Naive B cell (primary cell): ENCODE results near the gene AGBL4. TPM values are rescaled to one million over a fixed set of nuclear protein-coding genes. Genes with fewer than 3 reads are reported as not detected.
"Not testable (repeated sequence)": the region's sequence is repeated elsewhere in the genome, so short reads cannot be mapped to it uniquely, and the experiment has no call there.

Experiments used
- ATAC-seq, 2 donors: fragments of 150-1000 bp; cut with Tn5 transposase; 2 replicates each; pipeline ENCODE4 v1.10.0; 2021; ENCODE audit warnings: low read depth in 2 of 2, mild to moderate bottlenecking in 2 of 2, moderate library complexity in 2 of 2
- DNase-seq: peaks from one replicate; pipeline ENCODE4 v3.0.0; 2022
- H3K27ac Mint-ChIP-seq, 6 donors: one replicate each; pipeline ENCODE4 v1.8.0; 2020 to 2022; ENCODE audit warnings: mild to moderate bottlenecking in 6 of 6, mixed read lengths in 6 of 6, moderate library complexity in 5 of 6, inconsistent platforms in 2 of 6
- H3K27me3 Mint-ChIP-seq, 3 donors: one replicate each; pipeline ENCODE4 v1.8.0; 2021 to 2022; ENCODE audit warnings: mixed read lengths in 3 of 3, mild to moderate bottlenecking in 1 of 3
- H3K36me3 Mint-ChIP-seq, 2 donors: one replicate each; pipeline ENCODE4 v1.8.0; 2020 to 2022; ENCODE audit warnings: mixed read lengths in 2 of 2, inconsistent platforms in 1 of 2, mild to moderate bottlenecking in 1 of 2
- H3K4me1 Mint-ChIP-seq, 3 donors: one replicate each; pipeline ENCODE4 v1.8.0; 2020 to 2022; ENCODE audit warnings: mixed read lengths in 3 of 3, inconsistent platforms in 1 of 3, mild to moderate bottlenecking in 1 of 3, moderate library complexity in 1 of 3
- H3K4me3 Mint-ChIP-seq, 8 donors: one replicate each; pipeline ENCODE4 v1.8.0; 2020 to 2022; ENCODE audit warnings: mild to moderate bottlenecking in 8 of 8, mixed read lengths in 8 of 8, moderate library complexity in 8 of 8, inconsistent platforms in 2 of 8
- H3K9me3 Mint-ChIP-seq, 7 donors: one replicate each; pipeline ENCODE4 v1.8.0; 2020 to 2022; ENCODE audit warnings: mixed read lengths in 7 of 7, mild to moderate bottlenecking in 5 of 7, inconsistent platforms in 2 of 7, moderate library complexity in 1 of 7
- polyA plus RNA-seq, 6 donors: library from polyadenylated mRNA; unstranded; fragments of 300-500 nt; fragmentation: Illumina TruSeq; gene quantifications; one replicate each; pipeline ENCODE4 v1.2.3, GENCODE V29; 2021; ENCODE audit warnings: low read depth in 6 of 6

The AGBL4 gene
- polyA plus RNA-seq, 6 donors from 2014 or later, result 0.18 to 0.32 (median 0.20) TPM; not detected in 3

DNA sequence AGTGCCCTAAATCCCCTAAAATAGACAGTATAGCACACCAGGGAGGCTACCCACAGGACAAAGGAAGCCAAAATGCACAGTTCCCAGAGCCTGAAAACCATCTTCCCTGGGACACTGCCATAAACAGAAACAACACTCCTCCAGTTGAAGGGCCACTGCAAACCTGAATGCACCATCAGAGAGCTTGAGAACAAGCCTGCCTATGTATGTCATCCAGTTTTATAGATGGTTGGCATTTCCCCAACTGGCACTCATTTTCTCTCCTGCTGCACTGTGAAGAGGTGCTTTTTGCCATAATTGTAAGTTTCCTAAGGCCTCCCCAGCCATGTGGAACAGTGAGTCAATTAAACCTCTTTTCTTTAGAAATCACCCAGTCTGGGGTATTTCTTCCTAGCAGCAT lies 169.0 kb downstream of the AGBL4 start:
- H3K36me3 Mint-ChIP-seq, result no peaks in the 10 kb centered on the region
- no peak for DNase-seq
- no peak overlapping the region for H3K4me3 Mint-ChIP-seq
- no peaks in the 10 kb centered on the region for H3K4me1 Mint-ChIP-seq
- H3K9me3 Mint-ChIP-seq, result peaks cover 0 to 4% (median 0%) of the 10 kb centered on the region in 7 donors
- H3K27ac Mint-ChIP-seq, result no peak overlapping the region
- no peaks in the 10 kb centered on the region for H3K27me3 Mint-ChIP-seq
- ATAC-seq, result no peak

DNA sequence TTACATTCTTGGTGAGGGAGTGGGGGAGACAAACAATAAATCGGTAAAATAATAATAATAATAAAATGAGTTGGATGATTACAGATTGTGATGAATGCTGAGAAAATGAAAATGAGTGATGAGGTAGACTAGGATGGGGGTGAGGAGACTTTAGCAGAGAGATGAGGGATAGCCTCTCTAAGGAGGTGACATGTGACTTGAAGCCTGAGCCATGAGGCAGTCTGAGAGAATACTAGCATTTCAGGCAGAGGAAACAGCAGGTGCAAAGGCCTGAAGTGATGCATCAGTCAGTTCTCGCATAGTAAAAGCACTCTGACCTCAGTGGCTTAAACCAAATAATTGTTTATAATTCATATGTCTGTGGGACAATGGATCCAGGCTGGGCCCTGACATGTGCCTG lies 181.2 kb downstream of the AGBL4 start:
- Mint-ChIP-seq H3K4me3 (no peak overlapping the region), H3K27ac (no peak overlapping the region), H3K9me3 (peaks cover 22 to 64% (median 32%) of the 10 kb centered on the region in 7 donors), H3K27me3 (peaks cover 0 to 4% (median 0%) of the 10 kb centered on the region in 3 donors), H3K4me1 (no peaks in the 10 kb centered on the region), H3K36me3 (peaks cover 0 to 30% of the 10 kb centered on the region in 2 donors)
- no peak for ATAC-seq
- no peak for DNase-seq

DNA sequence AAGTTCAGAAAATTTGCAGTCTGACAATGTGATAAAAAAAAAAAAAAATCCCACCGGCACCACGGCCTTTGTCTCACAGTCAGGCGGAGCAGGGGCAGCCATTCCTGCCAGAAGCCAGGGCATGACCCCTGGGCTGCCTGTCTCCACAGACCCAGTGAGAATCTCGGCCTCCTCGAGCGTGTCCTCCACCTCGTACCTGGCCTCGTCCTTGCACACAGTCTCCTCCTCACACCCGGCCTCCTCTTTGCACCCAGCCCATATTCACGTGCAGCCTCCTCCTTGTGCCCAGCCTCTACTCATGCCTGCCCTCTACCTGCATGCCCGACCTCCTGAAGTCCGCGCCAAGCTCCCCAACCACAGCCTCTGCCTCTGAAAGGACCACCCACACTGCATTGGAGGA lies 182.0 kb downstream of the AGBL4 start:
- H3K27ac Mint-ChIP-seq, result no peak overlapping the region
- peaks cover 0 to 30% of the 10 kb centered on the region in 2 donors for H3K36me3 Mint-ChIP-seq
- no peaks in the 10 kb centered on the region for H3K4me1 Mint-ChIP-seq
- ATAC-seq, result no peak
- H3K9me3 Mint-ChIP-seq, result peaks cover 22 to 57% (median 32%) of the 10 kb centered on the region in 7 donors
- no peak for DNase-seq
- peaks cover 0 to 4% (median 0%) of the 10 kb centered on the region in 3 donors for H3K27me3 Mint-ChIP-seq
- H3K4me3 Mint-ChIP-seq, result no peak overlapping the region

DNA sequence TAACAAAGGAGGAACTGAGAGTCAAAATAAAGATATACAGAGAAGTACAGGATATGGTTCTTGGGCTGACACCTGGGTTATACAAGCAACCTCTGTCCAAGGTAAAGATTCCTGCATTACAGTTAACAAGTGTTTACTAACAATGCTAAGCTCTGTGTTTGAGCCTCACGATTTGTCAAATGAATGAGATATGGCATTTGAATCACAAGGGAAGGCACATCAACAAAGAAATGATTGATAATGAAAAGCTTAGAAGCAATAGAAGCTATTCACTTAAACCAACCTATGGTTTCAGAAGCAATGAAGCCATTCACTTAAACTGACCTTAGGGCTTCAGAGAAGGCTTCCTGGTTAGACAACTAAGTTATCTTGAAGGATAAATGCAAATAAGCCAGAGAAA lies 199.5 kb downstream of the AGBL4 start:
- Mint-ChIP-seq H3K27me3 (peaks cover 0 to 4% (median 0%) of the 10 kb centered on the region in 3 donors), H3K4me1 (no peaks in the 10 kb centered on the region), H3K9me3 (peaks cover 2 to 9% (median 4%) of the 10 kb centered on the region in 7 donors), H3K36me3 (no peaks in the 10 kb centered on the region), H3K27ac (no peak overlapping the region), H3K4me3 (no peak overlapping the region)
- ATAC-seq (no peak), DNase-seq (no peak)

DNA sequence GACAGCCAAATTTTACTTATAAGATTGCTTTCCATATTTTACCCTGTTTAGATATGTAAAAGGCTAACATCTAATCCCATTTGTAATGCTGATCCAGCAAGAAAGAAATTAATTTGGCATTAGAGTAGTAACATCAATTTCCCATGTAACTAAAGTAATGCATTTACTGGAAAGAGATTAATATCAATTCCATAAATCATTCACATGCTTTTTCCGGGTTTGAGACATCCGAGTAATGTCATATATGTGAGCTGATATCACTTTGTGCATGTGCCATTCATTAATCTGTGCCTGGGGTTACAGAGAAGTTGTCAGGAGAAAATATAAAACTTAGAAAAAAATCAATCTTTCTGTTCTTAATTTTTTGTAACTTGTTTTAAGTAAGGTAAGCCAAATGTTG lies 206.1 kb downstream of the AGBL4 start:
- no peak for ATAC-seq
- Mint-ChIP-seq H3K27ac (no peak overlapping the region), H3K27me3 (no peaks in the 10 kb centered on the region), H3K4me1 (no peaks in the 10 kb centered on the region), H3K4me3 (no peak overlapping the region), H3K9me3 (peaks cover 0 to 5% (median 0%) of the 10 kb centered on the region in 7 donors), H3K36me3 (no peaks in the 10 kb centered on the region)
- no peak for DNase-seq

DNA sequence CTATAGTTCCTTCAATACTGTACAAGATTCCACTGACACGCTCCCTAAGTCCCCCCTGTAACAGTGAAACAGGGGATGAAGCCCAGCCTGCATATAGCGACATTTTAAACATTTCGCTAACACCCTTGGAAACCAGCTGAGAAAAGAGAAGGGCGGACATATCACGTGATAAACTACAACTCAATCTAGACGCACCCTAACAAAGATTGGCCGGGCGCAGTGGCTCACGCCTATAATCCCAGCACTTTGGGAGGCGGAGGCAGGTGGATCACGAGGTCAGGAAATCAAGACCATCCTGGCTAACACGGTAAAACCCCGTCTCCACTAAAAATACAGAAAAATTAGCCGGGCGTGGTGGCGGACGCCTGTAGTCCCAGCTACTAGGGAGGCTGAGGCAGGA lies 236.7 kb downstream of the AGBL4 start:
- ATAC-seq, H3K27me3 Mint-ChIP-seq, H3K4me3 Mint-ChIP-seq, H3K4me1 Mint-ChIP-seq, H3K9me3 Mint-ChIP-seq, H3K27ac Mint-ChIP-seq, H3K36me3 Mint-ChIP-seq, DNase-seq: not testable (repeated sequence)

DNA sequence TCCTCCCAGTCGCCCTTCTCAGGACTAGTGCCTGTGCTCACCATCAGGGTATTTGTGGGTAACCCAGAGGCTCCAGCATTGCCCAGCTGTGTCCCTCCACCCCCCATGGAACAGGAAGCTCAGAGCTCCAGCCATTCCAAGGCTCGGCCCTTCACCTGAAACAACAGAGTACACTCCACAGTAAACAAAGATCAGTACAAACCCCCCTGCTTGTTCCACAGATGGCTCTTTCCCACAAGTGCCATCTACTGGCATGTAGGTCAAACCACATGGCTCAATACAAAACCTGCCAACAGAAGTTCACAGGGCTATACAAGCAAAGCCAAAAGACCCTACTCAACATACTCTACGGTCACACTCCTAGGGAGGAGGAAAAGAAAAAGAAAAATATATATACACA lies 258.7 kb downstream of the AGBL4 start:
- Mint-ChIP-seq H3K27ac (no peak overlapping the region), H3K4me1 (no peaks in the 10 kb centered on the region), H3K9me3 (peaks cover 4 to 20% (median 15%) of the 10 kb centered on the region in 7 donors), H3K4me3 (no peak overlapping the region), H3K36me3 (peaks cover 0 to 4% of the 10 kb centered on the region in 2 donors), H3K27me3 (peaks cover 0 to 4% (median 0%) of the 10 kb centered on the region in 3 donors)
- DNase-seq (no peak), ATAC-seq (no peak)

DNA sequence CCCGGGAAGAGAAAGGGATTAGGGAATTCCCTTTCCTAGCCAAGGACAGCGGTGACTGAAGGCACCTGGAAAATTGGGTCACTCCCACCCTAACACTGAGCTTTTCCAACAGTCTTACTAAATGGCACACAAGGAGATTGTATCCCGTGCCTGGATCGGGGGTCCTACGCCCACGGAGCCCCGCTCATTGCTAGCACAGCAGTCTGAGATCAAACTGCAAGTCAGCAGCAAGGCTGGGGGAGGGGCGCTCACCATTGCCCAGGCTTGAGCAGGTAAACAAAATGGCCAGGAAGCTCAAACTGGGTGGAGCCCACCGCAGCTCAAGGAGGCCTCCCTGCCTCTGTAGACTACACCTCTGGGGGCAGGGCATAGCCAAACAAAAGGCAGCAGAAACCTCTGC lies 285.6 kb downstream of the AGBL4 start:
- H3K36me3 Mint-ChIP-seq, H3K27ac Mint-ChIP-seq, ATAC-seq, H3K4me3 Mint-ChIP-seq, DNase-seq, H3K4me1 Mint-ChIP-seq, H3K27me3 Mint-ChIP-seq: not testable (repeated sequence)
- H3K9me3 Mint-ChIP-seq, result peaks cover 9 to 36% (median 19%) of the 10 kb centered on the region in 7 donors

DNA sequence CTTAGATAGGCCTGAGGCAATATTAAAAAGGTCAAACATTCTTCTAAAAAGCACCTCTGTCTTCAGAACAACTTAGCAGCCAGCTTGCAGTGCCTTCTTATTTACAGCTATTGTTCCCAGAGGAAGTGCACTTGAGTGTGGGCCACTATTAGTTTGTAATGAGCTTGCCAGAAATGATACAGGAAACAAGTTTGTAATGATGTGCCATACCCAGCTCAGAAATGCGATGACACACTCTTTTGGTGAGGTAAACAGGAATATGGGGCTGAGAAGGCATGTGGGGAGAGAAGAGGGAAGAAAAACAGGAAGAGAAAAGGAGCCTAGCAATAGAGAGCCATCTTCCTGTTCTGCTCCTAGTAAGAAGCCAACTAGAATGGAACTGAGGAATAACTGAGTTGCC lies 295.4 kb downstream of the AGBL4 start:
- Mint-ChIP-seq H3K9me3 (peaks cover 0 to 14% (median 3%) of the 10 kb centered on the region in 7 donors), H3K27me3 (peaks cover 0 to 4% (median 0%) of the 10 kb centered on the region in 3 donors), H3K4me3 (no peak overlapping the region), H3K4me1 (no peaks in the 10 kb centered on the region), H3K36me3 (no peaks in the 10 kb centered on the region), H3K27ac (no peak overlapping the region)
- DNase-seq (no peak), ATAC-seq (no peak)

DNA sequence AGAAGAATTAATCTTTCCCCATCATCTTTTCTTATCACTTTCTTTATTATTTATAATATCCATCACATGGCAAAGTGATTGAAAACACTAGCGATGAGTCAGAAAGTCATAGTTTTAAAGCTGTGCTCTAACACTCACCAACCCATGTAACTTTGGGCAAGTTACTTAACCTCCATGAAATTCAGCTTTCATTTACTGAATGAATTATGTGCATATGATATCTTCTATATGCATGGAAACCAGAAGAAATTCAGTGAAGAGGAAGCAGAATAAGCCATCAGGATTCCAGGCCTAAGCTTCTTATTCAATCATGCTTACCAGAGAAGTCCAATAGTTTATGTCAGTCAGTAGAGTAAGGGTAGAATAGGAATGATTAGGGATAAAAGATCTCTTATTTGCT lies 300.1 kb downstream of the AGBL4 start:
- no peak overlapping the region for H3K27ac Mint-ChIP-seq
- peaks cover 0 to 9% (median 6%) of the 10 kb centered on the region in 7 donors for H3K9me3 Mint-ChIP-seq
- H3K27me3 Mint-ChIP-seq, result no peaks in the 10 kb centered on the region
- ATAC-seq (no peak), DNase-seq (no peak)
- H3K36me3 Mint-ChIP-seq, result no peaks in the 10 kb centered on the region
- no peaks in the 10 kb centered on the region for H3K4me1 Mint-ChIP-seq
- no peak overlapping the region for H3K4me3 Mint-ChIP-seq

DNA sequence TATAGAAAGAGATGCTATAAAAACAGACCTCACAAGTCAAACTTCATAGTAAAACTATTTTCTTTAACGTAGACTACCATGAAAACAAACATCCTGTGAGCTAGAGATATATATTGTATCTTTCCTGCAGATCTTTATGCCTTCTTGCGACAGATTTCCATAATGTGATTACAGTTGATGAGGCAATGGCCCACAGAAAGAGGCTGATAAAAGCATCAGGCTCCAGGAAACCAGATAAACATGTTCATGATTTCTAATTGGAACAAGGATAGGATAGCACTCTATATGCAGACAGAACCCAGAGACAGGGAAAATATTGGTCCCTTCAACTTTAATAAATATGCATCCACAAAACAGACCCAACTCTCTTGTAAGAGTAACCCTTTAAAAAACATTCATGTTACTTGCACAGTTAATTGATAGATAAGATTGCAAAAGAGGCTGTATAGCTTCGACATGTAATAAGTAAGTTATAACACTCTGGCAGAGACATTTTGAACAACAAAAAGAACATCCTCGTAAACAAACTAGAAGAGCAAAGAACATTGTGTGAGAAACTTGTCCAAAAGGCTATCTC lies 329.4 kb downstream of the AGBL4 start:
- no peak overlapping the region for H3K4me3 Mint-ChIP-seq
- H3K36me3 Mint-ChIP-seq, result no peaks in the 10 kb centered on the region
- H3K27me3 Mint-ChIP-seq, result no peaks in the 10 kb centered on the region
- H3K27ac Mint-ChIP-seq, result no peak overlapping the region
- no peak for ATAC-seq
- DNase-seq, result no peak
- peaks cover 0 to 9% (median 1%) of the 10 kb centered on the region in 7 donors for H3K9me3 Mint-ChIP-seq
- H3K4me1 Mint-ChIP-seq, result no peaks in the 10 kb centered on the region

DNA sequence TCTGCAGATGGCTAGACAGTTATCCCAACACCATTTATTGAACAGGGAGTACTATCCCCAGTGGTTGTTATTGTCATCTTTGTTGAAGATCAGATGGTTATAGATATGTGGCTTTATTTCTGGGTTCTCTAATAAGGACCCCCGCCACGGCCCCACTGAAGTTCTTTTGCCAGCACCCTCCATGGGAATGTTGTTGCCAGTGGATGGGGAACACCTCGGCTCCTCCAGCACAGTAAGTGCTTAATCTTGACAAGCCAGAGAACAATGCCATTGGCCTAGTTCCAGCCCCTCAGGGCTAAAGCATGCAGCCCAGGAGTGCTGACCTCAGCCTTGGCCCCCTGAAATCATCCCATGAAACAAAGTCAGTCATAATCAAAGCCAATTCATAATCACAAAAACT lies 337.6 kb downstream of the AGBL4 start:
- peaks cover 0 to 1% of the 10 kb centered on the region in 2 donors for H3K36me3 Mint-ChIP-seq
- no peak for DNase-seq
- ATAC-seq, result no peak

DNA sequence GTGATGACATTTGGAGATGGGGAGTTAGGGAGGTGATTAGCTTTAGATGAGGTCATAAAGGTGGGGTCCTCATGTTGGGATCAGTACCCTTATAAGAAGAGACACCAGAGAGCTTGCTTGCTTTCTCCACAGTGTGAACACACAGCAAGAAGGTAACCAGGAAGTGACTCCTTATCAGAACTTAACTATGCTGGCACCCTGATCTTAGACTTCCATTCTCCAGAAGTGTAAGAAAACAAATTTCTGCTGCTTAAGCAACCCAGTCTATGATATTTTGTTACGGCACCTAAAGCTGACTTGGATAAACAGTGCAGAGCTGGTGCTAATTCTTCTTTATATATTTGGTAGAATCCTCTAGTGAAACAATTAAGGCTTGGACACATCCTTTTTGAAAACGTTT lies 346.0 kb downstream of the AGBL4 start:
- Mint-ChIP-seq H3K4me3 (no peak overlapping the region), H3K36me3 (peaks cover 0 to 10% of the 10 kb centered on the region in 2 donors), H3K27ac (no peak overlapping the region), H3K4me1 (no peaks in the 10 kb centered on the region), H3K9me3 (peaks cover 7 to 25% (median 9%) of the 10 kb centered on the region in 7 donors), H3K27me3 (peaks cover 0 to 10% (median 0%) of the 10 kb centered on the region in 3 donors)
- ATAC-seq, result no peak
- DNase-seq, result no peak

More for the DNA sequence above, 337.6 kb downstream of the AGBL4 start:
- Mint-ChIP-seq H3K4me1 (no peaks in the 10 kb centered on the region), H3K27ac (no peak overlapping the region), H3K9me3 (peaks cover 0 to 31% (median 12%) of the 10 kb centered on the region in 7 donors), H3K27me3 (no peaks in the 10 kb centered on the region), H3K4me3 (no peak overlapping the region)

DNA sequence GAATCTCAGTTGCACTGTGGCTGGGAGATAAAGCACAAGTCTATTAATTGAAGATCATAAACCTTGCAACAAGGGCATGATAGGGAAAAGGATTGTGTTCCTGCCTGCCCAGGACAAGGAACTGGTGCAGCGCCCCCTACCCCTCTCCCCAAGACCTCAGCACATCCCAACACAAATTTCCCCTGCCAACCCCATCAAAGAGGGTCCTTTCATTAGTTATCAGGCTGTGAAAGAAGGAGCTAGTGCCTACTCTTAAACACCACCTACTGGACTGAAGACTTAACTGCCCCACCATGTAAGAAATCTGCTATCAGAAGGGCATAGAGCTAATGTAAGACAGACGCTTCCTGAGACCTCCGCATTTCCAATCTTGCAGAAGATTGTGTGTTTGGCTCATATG lies 372.6 kb downstream of the AGBL4 start:
- Mint-ChIP-seq H3K4me3 (no peak overlapping the region), H3K9me3 (peaks cover 0 to 14% (median 9%) of the 10 kb centered on the region in 7 donors), H3K36me3 (no peaks in the 10 kb centered on the region), H3K27me3 (no peaks in the 10 kb centered on the region), H3K27ac (no peak overlapping the region), H3K4me1 (no peaks in the 10 kb centered on the region)
- ATAC-seq (no peak), DNase-seq (no peak)

DNA sequence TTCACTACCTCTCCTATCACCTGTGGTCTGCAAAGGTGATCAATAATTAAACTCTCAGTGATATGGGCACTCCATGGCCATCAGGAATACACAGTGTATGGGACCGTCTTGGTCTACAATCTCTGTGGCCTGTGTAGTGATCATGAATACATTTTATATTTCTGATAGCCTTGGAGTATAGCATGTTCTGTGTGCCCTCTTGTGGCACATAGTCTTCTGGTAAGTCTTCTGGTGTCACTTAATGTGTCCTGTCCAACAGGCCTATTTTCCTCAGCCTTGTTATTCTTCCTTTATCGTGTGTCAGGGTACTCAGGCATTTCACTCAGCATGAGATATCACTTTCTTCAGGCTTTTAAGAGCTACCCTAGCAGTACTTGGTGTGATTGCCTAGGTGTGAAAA lies 393.6 kb downstream of the AGBL4 start:
- no peak for ATAC-seq
- Mint-ChIP-seq H3K4me1 (no peaks in the 10 kb centered on the region), H3K27ac (no peak overlapping the region), H3K9me3 (peaks cover 0 to 6% (median 0%) of the 10 kb centered on the region in 7 donors), H3K4me3 (no peak overlapping the region), H3K27me3 (no peaks in the 10 kb centered on the region), H3K36me3 (no peaks in the 10 kb centered on the region)
- no peak for DNase-seq
